Measurements from ENCODE around the gene GJA1.

DNA sequence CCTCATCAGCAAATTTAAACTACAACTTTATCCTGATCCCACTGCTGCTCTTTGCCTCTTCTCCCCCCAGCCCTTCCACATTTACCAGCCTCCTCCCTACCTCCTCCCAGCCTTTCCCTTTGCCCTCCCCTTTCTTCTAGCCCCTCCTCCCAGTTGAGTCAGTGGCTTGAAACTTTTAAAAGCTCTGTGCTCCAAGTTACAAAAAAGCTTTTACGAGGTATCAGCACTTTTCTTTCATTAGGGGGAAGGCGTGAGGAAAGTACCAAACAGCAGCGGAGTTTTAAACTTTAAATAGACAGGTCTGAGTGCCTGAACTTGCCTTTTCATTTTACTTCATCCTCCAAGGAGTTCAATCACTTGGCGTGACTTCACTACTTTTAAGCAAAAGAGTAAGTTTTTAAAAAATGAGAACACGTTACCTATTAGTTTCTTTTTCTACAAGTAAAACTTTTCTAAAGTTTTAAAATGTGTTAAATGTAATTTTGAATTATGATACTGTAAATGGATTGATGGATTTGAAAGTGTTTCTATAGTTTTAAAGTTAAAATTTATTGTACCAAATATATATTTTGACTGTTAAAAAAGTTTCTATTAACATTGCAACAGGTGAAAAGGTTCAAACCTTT is at the start of gene GJA1:
- TF ChIP-seq CTCF (IDR thresholded peaks at IDR 0.05): no peak
- TF ChIP-seq POLR2A (IDR thresholded peaks at IDR 0.05): peak in 1 of 2 donors; percentile 60
- peak in 1 of 3 donors; percentile 33 for TF ChIP-seq POLR2AphosphoS5 (IDR thresholded peaks at IDR 0.05)
